Right ventricle myocardium superior (tissue), 1 donor: ENCODE results near the gene KIF26B. TPM values are rescaled to one million over a fixed set of nuclear protein-coding genes. Genes with fewer than 3 reads are reported as not detected.
A peak's percentile ranks its signal among the peaks of the same experiment; 100 is the strongest.

ENCODE experiments used
- ATAC-seq: fragments of 200-7000 bp; cut with Tn5 transposase; one replicate; pipeline ENCODE4 v1.9.1; 2020; ENCODE audit warnings: mild to moderate bottlenecking; ENCODE audit not compliant: poor library complexity
- DNase-seq: peaks from one replicate; pipeline ENCODE4 v3.0.0-alpha.2; 2020
- intact Hi-C: fragments of 100-400 bp; cut with DNase I; formaldehyde crosslinking; loops from one replicate; pipeline ENCODE4 v1.11.2; 2022
- total RNA-seq: library from RNA; stranded (reverse); fragmentation: NEBNext Ultra II Directional; extraction: Animal tissue kit (Norgen Biotek cat#: 25700); gene quantifications from one replicate; pipeline ENCODE4 v1.2.1, GENCODE V29; 2021
- donor health status: DM: no; HTN: yes; CAD: no; lungs with severe emphysema.

Gene KIF26B
- total RNA-seq, 1 donor from 2014 or later: 2.4 TPM

DNA sequence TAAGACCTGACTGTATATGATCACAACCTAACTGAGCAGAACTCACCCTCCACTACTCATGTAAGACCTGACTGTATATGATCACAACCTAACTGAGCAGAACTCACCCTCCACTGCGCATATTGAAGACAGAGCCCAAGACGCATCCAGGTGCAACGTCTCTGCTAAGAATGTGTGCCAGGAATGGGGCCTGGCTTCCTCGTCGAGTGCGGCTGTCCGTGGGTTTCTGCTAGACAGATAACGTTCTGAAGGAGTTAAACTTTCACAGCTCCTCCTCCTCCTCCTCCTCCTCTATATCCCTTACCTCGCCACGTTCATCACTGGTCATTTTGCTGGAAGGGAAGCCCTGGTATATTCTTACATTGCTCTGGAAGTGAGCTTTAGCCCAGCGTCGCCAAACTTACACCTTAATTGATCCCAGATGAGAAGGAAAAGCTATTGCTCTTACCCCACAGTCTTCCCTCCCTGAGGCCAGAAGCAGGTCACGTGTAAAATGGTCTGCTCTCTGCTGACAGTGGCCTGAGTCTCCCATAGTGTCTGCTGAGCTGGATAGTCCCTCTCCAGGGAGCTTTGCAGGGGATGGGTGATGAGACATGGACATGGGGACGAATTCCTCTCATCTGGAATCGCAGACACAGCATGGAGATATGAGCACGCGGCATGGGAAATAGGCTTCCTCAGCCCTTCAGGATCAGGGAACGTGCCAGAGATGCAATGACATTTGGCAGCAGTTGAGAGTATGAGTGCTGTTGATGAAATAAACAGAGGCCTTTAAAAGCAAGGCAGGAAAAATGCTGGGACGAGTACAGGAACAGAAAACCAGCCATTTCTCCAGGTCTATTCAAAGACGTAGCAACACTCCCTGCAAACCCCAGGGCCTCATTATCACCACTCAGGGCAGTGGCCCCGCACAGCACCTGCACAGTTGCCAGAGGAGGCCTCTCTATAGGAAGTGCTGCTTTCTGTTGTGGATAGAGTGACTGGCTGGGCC lies 528.1 kb downstream of the KIF26B start:
- ATAC-seq (peak; percentile 81), DNase-seq (no peak)
- intact Hi-C loops: no loop called here

DNA sequence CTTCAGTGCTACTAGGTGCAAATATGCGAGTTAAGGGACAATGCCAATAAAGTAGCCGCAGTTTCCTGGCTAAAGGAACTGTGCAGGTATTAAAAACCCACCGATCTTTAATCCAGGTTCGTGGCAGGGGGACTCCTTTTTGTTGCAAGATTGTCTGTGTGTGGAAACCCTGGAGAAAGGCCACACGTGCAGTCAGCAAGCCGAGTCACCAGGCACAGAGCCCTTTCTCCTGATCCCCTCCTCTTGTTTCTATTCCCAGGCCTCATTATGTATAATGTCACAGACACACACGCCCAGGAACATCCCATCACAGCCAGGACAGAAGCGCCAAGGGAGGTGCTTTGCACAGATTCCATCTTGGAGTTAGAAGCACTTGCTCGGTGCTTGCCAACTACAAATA lies 528.9 kb downstream of the KIF26B start:
- intact Hi-C loops: no loop called here
- ATAC-seq (peak; percentile 18), DNase-seq (no peak)

DNA sequence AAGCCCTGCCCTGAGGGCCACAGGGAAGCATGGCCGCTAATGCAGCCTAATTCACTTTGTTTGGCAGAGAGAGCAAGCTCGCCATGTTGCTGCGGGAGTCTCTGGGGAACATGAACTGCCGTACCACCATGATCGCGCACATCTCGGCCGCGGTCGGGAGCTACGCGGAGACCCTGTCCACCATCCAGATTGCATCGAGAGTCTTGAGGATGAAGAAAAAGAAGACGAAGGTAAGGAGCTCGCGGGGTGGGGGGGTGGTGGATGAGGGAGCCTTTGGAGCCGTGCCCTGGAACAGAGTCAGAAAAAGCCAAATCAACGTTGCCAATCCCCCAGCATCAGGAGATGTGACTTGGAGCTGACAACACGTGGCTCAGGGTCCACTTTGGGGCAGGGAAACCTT lies 529.4 kb downstream of the KIF26B start:
- intact Hi-C loops: no loop called here
- ATAC-seq: no peak
- DNase-seq: no peak

DNA sequence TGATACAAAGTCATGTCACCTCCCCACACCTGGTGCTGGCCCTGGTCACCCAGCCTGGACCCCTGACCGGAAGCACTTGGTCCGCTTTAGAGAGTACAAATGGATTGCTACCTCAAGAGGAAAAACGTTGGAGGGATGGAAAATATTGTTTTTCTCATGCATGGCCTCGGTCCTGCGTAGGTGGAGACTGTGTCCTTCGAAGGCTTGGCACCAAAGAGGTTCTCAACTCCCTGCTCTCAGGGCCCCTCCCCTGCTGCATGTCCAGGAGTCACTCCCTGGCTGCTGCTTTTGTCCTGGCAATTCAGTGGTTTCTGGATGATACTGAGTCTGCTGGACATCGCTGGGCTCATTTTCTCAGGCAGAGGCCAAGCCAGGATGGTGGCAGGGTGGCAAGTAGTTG lies 529.8 kb downstream of the KIF26B start:
- intact Hi-C loops: no loop called here
- DNase-seq (no peak), ATAC-seq (no peak)

DNA sequence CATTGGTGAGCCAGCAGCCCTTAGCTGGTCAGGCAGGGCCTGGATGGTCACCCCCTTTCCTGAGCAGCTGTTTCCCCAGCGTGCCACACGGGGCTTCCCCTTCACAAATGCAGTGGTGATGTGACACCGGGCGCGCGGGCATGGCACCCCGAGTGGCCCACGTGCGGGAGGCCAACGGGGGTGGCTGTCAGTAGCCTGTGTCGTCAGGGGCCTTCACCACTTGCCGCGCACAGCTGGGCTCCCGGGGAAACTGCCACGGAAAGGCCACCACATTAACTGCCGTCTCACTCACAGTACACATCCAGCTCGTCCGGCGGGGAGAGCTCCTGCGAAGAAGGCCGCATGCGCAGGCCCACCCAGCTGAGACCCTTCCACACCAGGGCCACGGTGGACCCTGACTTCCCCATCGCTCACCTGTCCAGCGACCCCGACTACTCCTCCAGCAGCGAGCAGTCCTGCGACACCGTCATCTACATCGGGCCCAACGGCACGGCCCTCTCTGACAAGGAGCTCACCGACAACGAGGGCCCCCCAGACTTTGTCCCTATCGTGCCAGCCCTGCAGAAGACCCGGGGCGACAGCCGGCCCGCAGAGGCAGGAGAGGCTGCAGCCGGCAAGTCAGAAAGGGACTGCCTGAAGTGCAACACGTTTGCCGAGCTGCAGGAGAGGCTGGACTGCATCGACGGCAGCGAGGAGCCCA lies 530.5 kb downstream of the KIF26B start:
- intact Hi-C loops: no loop called here
- DNase-seq: no peak
- ATAC-seq: no peak

DNA sequence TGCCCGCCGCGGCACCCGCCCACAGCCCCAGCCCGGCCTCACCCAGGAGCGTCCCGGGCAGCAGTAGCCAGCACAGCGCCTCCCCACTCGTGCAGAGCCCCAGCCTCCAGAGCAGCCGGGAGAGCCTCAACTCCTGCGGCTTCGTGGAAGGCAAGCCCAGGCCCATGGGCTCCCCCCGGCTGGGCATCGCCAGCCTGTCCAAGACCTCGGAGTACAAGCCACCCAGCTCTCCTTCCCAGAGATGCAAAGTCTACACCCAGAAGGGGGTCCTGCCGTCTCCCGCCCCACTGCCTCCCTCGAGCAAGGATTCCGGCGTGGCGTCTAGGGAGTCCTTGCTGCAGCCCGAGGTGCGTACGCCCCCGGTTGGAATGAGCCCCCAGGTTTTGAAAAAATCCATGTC lies 531.2 kb downstream of the KIF26B start:
- intact Hi-C loops: no loop called here
- DNase-seq: no peak
- no peak for ATAC-seq

DNA sequence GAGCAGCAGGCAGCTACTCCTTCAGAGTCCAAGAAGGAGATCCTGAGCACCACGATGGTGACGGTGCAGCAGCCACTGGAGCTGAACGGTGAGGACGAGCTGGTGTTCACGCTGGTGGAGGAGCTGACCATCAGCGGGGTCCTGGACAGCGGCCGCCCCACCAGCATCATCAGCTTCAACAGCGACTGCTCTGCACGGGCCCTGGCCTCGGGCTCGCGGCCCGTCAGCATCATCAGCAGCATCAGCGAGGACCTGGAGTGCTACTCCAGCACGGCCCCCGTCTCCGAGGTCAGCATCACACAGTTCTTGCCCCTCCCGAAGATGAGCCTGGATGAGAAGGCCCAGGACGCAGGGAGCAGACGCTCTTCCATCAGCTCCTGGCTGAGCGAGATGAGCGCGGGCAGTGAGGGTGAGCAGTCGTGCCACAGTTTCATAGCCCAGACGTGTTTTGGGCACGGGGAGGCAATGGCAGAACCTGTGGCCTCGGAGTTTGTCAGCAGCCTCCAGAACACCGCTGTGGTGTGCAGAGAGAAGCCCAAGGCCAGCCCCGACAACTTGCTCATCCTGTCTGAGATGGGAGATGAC lies 531.8 kb downstream of the KIF26B start:
- intact Hi-C loops: no loop called here
- DNase-seq: no peak
- ATAC-seq: no peak

DNA sequence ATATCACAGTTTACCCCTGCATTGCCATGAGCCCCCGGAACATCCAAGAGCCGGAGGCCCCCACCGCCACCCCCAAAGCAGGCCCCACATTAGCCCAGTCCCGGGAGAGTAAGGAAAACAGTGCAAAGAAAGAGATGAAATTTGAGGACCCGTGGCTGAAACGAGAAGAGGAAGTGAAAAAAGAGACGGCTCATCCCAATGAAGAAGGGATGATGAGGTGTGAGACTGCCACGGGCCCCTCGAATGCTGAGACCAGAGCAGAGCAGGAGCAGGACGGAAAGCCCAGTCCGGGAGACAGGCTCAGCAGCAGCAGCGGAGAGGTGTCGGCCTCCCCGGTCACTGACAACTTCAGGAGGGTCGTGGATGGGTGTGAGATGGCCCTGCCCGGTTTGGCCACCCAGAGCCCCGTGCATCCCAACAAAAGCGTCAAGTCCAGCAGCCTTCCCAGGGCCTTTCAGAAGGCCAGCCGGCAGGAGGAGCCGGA lies 532.4 kb downstream of the KIF26B start:
- intact Hi-C loops: no loop called here
- DNase-seq (no peak), ATAC-seq (no peak)

DNA sequence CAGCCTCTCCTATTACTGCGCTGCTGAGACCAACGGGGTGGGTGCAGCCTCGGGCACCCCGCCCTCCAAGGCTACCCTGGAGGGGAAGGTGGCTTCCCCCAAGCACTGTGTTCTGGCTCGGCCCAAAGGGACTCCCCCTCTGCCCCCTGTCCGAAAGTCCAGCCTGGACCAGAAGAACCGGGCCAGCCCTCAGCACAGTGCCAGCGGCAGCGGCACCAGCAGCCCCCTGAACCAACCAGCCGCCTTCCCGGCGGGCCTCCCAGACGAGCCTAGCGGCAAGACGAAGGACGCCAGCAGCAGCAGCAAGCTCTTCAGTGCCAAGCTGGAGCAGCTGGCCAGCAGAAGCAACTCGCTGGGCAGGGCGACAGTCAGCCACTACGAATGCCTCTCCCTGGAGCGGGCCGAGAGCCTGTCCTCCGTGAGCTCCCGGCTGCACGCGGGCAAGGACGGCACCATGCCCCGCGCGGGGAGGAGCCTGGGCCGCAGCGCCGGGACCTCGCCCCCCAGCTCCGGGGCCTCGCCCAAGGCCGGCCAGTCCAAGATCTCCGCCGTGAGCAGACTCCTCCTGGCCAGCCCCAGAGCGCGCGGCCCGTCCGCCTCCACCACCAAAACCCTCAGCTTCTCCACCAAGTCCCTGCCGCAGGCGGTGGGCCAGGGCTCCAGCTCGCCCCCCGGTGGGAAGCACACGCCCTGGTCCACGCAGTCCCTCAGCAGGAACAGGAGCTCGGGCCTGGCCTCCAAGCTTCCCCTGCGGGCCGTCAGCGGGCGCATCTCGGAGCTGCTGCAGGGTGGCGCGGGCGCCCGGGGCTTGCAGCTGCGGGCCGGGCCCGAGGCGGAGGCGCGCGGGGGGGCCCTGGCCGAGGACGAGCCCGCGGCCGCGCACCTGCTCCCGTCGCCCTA lies 533.1 kb downstream of the KIF26B start:
- ATAC-seq (no peak), DNase-seq (no peak)
- intact Hi-C loops: no loop called here

DNA sequence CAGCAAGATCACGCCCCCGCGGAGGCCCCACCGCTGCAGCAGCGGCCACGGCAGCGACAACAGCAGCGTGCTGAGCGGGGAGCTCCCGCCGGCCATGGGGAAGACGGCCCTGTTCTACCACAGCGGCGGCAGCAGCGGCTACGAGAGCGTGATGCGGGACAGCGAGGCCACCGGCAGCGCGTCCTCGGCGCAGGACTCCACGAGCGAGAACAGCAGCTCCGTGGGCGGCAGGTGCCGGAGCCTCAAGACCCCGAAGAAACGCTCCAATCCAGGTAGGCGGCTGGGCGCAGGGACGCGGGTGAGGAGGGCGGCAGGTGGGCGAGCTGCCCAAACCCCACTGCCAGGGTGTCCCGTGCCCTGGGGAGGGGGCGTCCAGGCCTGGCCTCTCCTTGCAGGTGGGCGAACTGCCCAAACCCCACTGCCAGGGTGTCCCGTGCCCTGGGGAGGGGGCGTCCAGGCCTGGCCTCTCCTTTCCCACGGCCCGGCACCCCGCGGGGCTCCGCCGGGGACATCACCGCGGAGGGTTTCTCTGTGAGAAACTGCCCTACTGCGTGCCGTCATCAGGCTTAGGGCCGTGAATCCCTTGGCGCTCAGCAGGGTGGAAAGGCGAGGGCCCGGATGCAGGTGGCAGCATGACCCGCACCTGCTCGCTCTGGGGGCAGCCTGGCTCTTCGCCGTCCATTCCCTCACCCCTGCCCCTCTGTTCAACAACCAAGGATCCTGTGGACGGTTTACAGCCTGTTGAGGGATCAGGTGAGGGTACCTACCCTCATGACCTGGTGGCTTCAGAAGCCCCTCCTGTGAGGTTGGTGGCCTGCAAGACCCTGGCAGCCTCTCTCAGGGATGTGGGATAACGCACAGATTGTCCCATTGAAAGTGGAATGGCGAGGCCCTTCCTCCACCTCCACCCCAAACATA lies 534.0 kb downstream of the KIF26B start:
- ATAC-seq (no peak), DNase-seq (no peak)
- intact Hi-C loops: no loop called here

DNA sequence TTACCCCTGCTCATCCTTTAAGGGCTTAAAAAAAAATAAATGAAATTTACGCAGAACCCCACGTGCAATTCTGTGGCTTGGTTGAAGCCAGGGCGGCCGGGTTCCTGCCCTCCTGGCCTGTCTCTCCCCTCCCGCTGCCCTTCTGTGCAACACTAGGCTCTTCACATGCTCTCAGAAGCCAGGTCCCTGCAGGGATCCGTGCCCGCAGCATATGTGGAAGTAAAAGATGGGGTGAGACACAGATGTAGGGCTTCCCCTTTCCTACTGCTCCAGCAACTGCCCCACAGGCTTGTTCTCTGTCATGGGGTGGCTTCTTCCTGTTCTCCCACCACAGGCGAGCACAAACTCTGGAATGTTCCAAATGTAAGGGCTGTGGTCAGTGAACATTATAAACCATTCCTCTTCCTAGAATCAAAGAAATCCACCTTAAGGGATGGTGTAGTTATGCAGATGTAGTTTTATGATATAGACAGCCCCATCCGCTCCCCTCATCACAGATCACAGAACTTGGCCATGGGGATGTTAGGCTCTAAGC lies 535.4 kb downstream of the KIF26B start:
- DNase-seq (no peak), ATAC-seq (no peak)
- intact Hi-C loops: no loop called here

DNA sequence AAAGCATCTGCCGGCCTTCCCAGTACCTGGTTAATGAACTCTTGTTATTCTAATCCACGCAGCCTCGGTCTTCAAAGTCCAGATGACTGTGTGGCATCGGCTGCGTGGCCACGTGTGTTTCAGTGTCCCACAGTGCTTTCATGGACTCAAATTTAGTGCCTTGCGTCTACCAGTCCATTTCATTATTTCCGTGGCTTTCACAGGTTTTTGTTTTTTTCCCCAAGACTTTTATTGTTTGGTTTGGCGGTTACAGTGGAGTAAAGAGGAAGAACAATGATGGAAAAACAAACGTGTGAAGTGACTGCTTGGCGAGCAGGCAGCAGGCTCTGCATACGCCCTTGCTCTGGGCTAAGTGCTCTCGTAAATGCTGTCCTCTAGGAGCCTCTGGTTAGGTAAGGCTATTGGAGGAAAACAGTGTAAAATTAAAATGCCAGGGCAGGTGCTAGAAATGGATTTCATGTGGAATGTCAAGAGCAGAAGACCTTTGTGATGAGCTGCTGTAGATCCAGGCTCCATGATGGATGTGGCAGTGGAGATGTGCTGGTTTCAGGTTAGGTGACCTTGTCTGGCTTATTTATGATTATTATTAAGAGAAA lies 536.3 kb downstream of the KIF26B start:
- ATAC-seq: no peak
- no peak for DNase-seq
- intact Hi-C loops: no loop called here

DNA sequence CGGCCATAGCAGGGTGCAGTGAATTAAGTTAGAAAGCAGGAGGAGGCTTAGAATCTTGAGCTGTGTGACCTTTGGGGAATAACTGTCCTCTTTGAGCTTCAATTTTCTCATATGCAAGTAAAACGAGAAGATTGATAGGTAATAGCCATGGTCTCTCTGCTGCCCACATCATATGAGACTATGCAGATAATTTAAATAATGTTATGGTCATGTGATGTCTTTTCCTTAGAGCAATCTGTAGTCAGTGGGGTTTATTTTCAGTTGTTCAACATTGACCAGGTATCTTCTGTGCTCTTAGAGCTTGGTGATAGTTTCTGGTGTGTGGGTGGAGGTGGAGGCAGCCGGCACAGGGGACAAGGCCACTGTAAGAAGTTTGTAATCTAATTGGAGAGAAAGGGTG lies 537.1 kb downstream of the KIF26B start:
- DNase-seq (no peak), ATAC-seq (no peak)
- intact Hi-C loops: no loop called here

DNA sequence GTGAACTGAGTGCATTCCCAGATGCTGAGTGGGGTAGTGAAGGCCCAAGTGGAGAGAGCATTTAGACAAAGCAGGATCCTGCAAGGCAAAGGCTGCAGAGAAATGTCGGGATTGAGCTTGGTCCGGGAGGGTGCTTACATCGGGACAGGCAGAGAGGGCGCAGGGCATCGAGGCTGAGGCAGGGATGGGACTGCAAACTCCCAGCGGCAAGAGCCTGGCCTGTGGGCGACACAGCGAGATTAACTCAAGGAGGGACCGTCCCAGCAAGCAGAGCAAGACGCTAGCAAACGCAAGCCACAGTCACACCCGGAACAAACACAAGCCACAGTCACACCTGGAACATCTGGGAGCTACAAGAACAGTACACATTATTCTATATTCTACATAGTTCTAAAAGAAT lies 537.5 kb downstream of the KIF26B start:
- no peak for ATAC-seq
- DNase-seq: no peak
- intact Hi-C loops: no loop called here

DNA sequence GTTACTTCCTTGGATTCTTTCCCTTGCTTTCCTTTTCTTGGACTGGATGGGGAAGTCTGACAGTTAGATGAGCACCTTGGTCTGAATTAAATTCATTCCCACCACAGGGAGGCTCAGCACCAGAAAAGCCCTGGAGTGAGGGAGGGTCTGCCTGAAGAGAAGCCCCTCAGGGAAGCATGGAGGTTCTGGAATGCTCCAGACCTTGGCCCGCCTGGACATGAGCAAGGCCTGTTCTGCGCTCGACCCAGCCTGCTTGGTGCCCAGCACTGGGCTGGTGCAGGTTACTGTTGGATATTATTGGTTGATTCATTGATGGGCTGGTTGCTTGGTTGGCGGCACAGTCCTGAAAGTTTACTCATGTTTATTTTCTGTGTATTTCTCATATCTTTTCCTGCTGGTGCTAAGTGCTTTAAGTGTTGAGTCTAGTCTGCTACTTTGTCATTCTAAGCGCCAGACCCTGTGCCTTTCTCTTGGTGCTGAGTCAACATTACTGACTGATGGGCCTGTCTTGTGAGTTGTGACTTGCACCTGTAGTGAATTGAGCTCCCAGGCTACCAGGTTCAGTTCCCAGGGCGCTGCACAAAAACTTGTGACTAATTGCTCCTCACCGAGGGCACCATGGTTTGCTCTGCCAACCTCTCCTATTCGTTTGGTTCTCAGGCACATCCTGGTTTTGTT lies 538.5 kb downstream of the KIF26B start:
- intact Hi-C loops: no loop called here
- no peak for ATAC-seq
- no peak for DNase-seq

DNA sequence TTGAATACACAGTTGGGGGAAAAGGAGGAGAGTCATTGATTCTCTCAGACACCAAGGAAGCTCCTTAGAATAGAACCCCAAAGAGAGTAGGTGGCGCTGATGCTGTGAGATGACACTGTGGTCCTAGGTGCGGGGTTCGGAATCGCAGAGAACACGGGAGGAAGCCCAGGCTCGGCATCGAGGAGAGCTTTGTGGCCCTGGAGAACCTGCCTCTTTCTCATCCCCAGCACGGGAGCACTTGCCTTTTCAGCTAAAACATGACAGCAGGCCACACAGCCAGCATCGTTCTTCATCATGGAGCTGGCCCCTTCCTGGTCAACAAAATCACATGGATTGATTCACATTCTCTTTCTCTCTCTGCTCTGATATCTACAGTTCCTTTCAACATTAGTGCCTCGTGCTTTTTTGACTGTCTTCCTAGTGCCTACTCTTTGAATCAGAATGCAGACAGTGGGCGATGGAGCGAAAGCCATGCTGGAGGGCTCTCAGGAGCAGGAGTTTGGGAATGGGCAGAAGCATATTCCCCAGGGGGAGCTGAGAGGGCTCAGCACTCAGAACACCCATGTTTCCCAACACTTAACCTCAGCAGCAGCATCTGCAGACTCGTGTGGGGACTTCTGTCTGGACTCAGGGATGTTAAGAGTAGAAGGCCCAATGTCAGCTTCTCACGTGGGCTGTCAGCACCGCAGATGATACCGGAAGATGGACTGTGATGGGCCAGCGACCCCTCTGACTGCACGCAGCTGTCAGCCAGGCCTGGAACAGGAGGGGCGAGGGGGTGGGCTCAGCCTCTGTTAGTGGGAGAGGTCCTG lies 539.4 kb downstream of the KIF26B start:
- intact Hi-C loops: no loop called here
- no peak for ATAC-seq
- no peak for DNase-seq
